Stimulated activated CD8-positive, alpha-beta memory T cell treated with anti-CD3 and anti-CD28 coated beads, Interleukin-15, amount 100 ng/mL, for 4 hours (primary cell): ENCODE data around the gene LAMA3.

Experiments used
- DNase-seq, 2 donors: peaks; one replicate each; pipeline ENCODE4 v3.0.0-alpha.2; 2020; ENCODE audit warnings: low read depth in 2 of 2

Gene LAMA3

DNA sequence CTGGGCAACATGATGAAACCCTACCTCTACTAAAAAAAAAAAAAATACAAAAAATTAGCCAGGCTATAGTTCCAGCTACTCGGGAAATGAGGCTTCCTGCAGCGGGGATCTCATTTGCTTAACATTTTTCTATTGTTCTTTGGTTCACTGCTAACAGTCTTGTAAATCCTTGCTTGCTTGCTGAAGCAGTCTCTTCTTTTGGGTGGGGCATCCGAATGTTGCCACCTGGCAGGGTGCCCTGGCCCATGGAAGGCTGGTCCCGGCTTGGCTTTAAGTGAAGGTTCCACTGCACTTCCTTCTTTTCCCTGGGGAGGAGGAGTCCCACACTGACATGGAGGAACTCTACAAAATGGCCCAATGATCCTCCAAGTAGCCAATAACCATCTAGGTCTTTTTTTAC lies 20.5 kb upstream of the LAMA3 start:
- DNase-seq: no peak

DNA sequence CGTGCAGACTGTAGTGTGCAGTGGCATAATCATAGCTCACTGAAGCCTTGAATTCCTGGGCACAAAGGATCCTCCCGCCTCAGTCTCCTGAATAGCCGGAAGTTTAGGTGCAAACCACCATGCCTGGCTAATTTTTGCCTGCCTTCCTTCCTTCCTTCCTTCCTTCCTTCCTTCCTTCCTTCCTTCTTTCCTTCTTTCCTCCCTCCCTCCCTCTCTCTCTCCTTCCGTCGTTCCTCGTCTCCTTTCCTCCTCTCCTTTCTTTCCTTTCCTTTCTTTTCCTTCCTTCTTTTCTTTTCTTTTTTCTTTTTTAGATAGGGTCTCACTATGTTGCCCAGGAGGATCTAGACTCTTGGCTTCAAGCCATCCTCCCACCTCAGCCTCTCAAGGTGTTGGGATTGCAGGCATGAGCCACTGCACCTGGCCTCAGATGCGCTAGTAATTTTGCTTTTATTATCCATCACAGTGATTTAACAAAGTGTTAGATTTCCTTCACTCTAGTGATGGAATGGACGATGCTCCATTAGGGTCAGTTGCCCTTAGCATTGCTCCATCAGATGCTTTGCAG lies 20.0 kb upstream of the LAMA3 start:
- no peak for DNase-seq

DNA sequence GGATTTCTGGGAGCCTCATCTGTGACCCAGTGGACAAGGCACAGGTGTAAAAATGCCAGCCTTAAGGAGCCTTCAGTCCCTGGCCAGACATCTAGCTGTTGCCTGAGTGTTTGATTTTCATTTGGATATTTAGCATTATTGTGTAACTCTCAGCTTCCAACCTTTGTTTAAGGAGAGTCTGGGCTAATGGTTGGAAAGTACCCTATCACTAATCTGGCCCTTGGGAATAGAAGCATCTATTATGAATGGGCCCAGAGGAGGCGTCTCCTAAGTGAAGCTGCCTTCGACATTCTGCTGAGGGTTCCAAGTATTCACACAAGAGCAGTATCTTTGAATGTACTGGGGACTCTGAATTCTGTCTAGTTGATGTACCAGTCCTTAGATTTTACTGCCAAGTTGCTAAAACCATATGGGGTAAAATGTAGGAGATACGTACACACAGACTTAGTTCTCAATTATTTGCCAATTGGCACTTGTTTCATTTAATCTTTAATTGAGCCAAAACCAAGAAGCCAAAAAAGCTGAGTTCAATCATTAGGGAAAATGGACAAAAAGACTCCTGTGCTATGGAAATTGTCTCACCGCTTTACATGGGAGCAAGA lies 19.3 kb upstream of the LAMA3 start:
- no peak for DNase-seq

DNA sequence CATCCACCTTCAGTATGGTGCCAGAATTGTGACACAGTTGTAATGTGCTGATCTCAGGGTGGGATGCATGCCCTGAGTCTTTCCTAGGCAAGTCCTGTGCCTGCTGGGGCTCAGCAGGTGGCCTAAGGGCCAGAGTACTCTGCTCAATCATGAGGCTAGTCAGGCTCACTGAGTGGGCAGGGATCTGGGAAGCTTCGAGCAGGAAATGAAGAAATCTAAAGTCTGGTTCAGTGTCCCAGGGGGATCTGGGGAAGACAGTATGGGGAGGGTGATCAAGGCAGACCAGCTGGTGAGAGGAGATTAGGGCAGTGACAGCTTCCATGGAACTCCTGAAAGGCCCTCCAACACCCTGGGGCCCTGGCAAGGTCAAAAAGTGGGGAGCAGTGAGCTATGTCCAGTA lies 17.7 kb upstream of the LAMA3 start:
- no peak for DNase-seq

DNA sequence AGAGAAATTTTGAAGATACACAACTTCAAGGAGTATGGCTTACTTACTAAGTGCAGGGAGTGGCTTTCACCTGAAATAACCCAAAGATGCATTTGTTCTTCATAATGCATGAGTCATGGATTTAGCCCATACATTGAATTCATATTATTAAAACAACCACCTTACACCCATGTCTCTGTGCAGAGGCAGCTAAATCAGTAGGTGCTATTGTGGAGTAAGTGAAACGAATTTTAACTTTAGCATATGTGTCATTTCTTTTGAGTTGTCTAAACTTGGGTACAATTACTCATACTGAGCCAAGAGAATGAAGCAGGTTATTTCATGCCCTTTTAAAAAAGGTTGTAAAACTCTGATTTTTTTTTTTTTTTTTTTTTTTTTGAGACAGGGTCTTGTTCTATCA lies 15.5 kb upstream of the LAMA3 start:
- no peak for DNase-seq

DNA sequence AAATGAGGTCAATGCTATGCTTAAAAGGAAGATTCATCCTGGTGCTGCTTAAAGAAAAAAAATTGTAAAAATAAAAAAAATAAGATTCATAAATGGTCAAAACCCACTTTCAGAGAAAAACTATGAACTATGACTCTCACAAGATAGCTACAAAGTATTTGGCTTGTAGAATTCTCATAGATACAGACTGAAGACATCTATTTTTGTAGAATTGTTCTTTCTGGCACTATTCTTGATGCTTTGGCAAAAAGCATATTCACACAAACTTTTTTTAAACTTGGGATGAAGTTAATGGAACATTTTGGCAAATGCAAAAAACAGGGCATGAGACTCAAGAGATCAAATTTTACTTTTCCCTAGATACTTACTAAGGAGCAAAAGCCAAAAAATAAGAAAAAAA lies 14.0 kb upstream of the LAMA3 start:
- DNase-seq: no peak

DNA sequence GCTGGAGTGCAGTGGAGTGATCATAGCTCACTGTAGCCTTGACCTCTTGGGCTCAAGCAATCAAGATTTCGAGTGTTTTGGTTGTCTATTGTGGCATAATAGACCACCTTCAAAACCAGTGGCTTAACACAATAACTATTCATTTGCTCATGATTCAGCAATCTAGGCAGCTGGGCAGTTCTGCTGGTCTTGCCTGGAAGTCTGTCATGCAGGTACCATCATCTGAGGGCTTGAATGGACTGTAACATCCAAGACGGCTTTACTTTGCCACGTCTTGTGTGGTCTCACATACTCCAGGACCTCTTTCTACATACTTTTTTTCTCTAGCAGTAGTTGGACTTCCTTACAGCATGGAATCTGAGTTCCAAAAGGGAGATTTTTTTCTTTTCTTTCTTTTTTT lies 13.4 kb upstream of the LAMA3 start:
- no peak for DNase-seq

DNA sequence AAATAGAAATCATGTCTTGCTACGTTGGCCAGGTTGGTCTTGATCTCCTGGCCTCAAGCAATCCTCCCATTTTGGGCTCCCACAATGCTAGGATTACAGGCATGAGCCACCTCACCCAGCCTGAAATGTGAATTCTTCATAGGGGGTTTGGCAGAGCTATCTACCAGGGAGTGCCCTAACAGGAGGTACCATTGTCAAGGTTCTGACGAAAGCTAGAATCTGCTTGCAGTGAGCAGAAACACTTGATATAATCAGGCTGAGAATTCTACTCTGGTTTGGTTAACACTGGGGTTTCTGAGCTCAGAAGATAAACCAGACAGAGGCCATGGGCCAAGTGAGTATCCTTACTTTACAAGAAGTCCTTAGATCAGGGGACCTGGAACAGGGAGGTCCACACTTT lies 7.2 kb upstream of the LAMA3 start:
- no peak for DNase-seq

DNA sequence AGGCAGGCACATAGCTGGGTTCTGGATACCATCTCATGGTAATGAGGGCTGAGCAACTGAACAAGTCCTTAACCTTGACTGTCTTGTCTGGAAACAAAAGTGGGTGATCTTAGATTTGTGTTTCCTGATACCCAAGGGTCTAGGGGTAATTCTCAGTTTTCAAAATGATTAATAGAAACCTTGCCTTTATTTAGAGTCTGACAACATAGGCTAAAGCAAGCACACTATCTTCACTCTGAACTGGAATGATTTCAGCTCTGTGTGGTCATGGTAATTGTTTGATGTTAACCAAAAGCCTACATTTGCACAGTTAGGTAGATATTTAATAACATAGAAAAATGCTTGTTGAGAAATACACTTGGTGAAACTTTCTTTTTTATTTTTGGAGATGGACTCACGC lies 6.8 kb upstream of the LAMA3 start:
- DNase-seq: no peak

DNA sequence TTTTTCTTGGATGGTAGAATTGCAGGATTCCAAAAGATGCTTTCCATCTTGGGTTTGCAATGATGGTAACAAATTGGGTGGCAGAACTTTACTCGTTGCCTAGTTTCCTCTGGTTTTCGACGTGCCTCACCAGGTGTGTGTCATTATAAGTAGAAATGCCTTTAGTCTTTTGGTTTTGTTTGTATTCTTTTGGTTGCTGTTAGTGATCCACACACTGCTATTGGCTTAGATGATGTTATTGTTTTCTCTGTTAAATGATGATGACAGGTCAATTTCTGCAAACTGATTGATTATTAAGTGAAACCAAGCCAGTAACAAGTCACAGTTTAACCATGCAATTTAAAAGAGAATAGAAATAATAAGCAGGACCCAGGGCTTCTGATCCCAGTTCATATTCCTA lies 6.1 kb upstream of the LAMA3 start:
- no peak for DNase-seq

DNA sequence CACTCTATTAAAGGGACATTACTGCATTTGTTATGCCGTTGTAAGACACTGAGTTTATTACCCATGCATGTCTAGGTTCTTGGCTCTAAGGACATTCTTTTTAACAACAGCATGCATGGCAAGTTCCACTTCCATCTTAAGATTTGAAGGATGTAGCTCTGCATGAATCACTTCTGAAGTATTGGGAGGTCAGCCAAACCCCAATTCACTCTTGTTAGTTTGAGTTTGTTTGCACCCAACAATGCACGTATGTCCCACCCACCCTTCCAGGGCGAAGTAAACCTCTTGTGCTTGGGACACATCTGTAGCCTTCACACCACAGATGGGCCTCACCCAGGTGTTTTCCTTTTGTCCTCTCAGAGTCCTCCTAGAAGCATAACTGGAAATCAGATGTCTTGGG lies 5.6 kb upstream of the LAMA3 start:
- DNase-seq: no peak

DNA sequence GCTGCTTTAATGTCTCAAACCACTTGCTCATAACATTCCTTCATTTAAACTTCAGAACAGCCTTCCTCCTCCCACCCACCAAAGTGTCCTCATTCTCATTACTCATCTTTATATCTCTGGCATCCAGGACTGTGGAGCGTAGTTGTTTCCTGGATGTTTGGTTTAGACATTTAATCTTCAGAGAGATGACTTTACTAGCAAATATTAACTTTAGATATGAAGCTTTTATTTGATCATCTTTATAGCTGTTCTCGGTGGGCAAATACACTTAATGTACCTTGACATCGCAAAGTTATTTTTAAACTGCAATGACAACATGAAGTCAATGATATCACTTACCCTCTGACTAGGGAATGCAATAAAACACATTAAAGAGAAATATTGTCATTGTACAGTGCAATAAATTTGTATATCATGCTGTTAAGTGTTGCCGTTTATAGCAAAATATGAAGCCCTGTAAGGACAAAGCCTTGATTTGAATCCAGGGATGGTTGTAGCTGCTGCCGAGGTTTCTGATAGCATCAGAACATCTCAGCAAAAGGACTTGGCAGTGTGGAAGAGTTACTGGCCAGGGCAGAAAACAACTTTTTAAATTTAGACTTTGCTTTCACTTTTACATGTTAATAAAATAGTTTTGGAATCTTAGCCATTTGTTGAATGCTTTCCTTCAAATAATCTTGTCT lies 4.6 kb upstream of the LAMA3 start:
- DNase-seq: no peak

DNA sequence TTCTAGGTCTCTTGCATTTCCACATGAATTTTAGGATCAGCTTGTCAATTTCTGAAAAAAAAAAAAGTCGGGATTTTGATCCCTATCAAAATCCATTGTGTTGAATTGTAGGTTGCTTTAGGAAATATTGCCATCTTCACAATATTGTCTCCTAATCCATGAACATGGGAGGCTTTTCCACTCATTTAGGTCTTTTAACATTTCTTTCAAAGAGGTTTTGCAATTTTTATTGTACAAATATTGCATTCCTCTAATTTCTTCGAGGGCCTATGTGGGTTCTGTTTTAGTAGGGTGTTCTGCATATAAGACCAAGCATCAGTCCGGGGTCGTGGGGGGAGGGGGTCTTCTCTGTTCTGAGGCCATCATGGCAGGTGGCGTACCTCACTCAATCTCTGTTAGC lies 725 bp upstream of the LAMA3 start:
- DNase-seq: no peak

DNA sequence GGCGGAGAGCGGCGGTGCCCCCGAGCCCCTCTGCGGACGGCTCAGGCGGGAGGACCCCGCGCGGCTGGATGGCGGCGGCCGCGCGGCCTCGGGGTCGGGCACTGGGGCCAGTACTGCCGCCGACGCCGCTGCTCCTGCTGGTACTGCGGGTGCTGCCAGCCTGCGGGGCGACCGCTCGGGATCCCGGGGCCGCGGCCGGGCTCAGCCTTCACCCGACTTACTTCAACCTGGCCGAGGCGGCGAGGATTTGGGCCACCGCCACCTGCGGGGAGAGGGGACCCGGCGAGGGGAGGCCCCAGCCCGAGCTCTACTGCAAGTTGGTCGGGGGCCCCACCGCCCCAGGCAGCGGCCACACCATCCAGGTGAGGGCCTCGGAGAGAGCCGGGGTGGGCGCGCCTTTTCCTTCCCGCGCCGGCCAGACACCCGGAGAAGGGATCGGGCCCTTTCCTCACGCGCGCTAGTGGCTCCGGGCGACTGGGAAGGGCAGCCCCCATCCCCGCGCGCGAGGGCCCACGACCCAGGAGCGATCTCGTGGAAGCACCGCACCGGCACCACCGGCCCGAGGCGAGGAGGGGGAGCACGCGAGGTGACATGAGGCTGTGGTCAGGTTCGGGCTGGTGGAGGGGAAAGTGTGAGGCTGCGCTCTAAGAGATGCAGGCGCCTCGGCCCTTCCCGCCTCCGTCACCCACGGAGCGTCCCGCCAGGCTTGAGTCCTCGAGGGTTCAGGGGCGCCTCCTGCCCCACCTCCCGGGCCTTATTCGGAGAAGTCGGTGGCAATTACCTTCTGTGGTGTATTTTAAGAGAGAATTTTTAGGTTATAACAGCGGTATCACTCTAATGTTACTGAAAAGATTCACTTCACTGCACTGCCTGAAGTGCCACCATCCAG lies 607 bp downstream of the LAMA3 start:
- DNase-seq: no peak

DNA sequence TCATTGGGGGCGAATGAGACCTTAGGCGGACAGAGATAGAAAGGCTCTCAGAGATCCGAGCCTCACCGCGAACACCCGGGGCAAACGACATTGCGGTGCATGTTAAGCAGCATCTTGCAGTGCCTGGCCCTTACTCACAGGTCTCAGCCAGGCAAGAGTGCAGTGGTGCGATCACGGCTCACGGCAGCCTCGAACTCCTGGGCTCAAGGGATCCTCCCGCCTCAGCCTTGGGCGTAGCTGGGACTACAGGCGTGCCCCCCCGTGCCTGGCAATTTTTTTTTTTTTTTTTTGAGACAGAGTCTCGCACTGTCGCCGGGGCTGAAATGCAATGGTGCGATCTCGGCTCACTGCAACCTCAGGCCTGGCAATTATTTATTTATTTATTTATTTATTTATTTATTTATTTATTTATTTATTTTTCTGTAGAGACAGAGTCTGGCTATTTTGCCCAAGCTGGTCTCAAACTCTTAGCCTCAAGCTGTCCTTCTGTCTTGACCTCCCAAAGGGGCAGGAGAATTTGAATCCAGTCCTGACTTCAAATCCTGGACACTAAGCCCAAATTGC lies 1.3 kb downstream of the LAMA3 start:
- no peak for DNase-seq

DNA sequence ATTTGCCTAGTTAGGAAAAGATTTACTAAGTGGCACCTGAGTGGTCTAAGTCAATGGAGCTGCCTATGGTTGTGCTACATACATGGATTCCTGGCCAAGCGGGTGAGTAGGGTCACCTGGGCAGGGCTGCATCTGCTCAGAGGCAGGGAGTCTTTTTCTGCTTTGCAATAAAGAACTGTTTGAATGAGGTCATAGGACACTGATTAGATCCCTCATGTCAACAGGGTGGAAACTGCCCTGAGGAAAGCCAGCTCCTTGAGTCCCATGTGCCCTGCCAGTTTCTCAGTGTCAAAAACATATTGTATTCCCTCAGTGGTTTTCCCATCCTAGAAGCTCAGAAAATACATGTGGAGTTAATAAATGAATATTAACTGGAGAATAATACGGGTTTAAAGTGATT lies 4.6 kb downstream of the LAMA3 start:
- no peak for DNase-seq

DNA sequence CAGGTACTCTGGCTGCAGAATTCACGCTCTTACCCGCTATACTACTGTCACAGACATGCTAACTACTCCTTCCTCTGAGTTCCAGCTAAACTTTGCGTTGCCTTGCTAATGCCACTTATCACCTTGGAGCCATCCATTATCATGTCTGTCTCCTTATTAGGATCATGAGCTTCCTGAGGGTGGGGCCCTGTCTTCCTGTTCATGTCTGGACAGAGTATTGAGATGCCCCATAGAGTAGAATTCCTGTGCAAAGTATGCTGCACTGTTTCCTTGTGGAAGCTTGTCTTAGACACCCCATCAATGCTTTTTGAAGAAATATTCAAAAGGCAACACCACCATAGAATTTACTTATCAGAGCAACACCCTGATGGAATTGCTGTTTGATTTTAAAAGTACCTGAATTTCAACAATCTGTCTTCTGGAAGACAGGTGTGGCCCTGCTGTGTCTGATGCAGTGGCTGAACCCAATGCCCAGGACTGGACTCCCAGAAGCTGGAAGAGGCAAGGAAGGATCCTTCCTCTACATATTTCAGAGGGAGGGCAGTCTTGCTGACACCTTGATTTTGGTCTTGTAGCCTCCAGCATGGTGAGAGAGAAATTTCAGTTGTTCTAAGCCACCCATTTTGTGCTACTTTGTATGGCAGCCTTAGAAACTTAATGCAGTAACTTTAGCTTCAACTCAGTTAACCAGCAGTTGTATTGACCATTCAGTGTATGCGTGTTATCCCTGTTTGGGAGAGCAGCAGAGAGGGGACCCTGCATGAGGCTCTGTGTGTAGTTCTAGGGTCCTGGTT lies 5.6 kb downstream of the LAMA3 start:
- DNase-seq: no peak

DNA sequence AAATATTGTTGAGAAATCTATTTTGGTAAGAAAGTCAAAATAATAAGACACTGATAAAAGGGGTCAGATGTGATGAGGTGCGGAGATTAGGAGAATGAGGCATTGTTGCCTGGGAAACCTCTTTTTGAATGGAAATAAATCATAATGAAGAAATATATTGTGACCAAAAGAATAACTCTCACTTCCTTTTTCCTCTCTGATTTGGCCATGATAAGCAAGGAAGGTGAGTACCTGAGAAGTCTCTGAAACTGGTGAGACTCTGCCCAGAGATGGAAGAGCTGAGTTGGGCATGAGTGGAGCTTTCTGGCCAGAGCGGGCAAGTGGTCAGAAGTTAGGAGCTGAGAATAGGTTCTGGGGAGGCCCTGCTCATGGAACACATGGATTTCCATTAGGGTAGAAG lies 11.8 kb downstream of the LAMA3 start:
- DNase-seq: no peak

DNA sequence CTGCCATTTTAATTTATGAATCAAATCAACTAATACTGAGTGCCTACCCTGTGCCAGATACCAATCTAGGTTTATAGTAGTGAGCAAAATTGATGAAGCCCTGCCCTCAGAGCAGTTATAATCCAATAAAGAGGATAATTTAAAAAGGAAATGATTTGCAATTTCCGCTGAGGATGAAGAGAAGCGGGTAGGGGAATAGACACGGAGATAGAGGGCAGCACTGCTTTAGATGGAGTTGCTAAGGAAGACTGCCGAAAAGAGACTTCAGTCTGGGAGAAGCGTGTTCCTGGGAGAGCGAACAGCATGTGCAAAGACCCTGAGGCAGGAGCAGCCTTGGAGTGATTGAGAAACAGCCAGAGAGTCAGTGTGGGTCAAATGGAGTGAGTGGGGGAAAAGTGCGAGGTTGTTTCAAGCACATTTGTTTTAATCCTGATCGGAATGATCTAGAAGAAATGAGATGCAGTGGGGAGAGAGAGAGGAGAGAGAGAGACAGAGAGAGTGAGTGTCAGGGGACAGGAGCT lies 12.4 kb downstream of the LAMA3 start:
- no peak for DNase-seq

DNA sequence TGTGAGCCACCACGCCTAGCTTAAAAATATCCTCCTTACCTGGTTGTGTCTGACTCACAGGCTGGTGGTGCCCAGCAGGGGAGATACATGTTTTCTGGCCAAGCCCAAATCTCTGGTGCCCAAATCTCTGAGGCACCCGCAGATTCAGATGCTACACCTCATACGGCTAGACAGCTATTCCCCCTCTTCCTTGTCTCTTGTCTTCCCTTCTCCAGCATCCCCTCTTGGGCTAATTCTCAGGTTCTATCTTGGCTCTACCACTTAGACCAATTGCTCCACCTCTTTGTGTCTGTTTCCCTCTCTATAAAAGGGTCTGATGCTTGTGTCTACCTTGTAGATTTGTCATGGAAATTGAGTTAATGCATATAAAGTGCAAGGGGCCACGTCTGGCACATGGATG lies 13.4 kb downstream of the LAMA3 start:
- DNase-seq: no peak
